GM12878 (cell line): ENCODE results near the gene KDM2A. TPM values are rescaled to one million over a fixed set of nuclear protein-coding genes. Genes with fewer than 3 reads are reported as not detected.

Source experiments
- ATAC-seq: fragments of 200-7000 bp; cut with Tn5 transposase; 3 replicates; pipeline ENCODE4 v1.9.1; 2020; ENCODE audit warnings: mild to moderate bottlenecking, moderate library complexity
- BruUV-seq: library from RNA; stranded (reverse); fragments of 400-500 nt; replicated peaks from 2 replicates; lab custom pipeline; 2021; lab: Mats Ljungman, UMichigan
- CTCF ChIA-PET: fragments of 300-600 bp; sonication (Branson Sonifier 250); formaldehyde crosslinking; extraction: SDS; loops from one replicate; lab custom pipeline; 2021; ENCODE audit warnings: inconsistent platforms; lab: Yijun Ruan, JAX
- POLR2A ChIA-PET: fragments of 350-600 bp; formaldehyde crosslinking; extraction: SDS; loops from one replicate; lab custom pipeline; 2021; ENCODE audit warnings: inconsistent platforms; lab: Charles Lee
- RAD21 ChIA-PET: fragments of 300-600 bp; sonication (Branson Sonifier 250); formaldehyde crosslinking; loops from one replicate; lab custom pipeline; 2023; ENCODE audit warnings: antibody characterized with exemption; ENCODE audit not compliant: unreplicated experiment; lab: Charles Lee
- SMC1A ChIA-PET: fragments of 300-600 bp; sonication (Branson Sonifier 250); formaldehyde crosslinking; loops from one replicate; lab custom pipeline; 2023; ENCODE audit not compliant: unreplicated experiment, uncharacterized antibody; lab: Charles Lee
- DNase-seq: peaks from one replicate; pipeline ENCODE4 v3.0.0-alpha.2; 2011; ENCODE audit warnings: low read depth, low spot score
- FAIRE-seq: peaks from 3 replicates; lab custom pipeline; 2011; peaks lifted over from hg19 to GRCh38; lab: Jason Lieb, UNC
- H2AFZ ChIP-seq: 2 replicates; pipeline ENCODE4 v1.6.0; 2011; ENCODE audit warnings: low read depth, low read length, control low read depth; ENCODE audit not compliant: control insufficient read depth
- H3K27ac ChIP-seq: 2 replicates; pipeline ENCODE4 v1.5.1; 2011; ENCODE audit warnings: control low read depth; ENCODE audit not compliant: control insufficient read depth, insufficient read depth
- H3K27me3 ChIP-seq, 2 experiments: replicated peaks in 1 of 2; 2 replicates each; pipeline versions ENCODE4 v1.6.0 to v1.6.1; 2011; ENCODE audit warnings: low read length in 1 of 2; ENCODE audit not compliant: control insufficient read depth in 2 of 2, insufficient read depth in 2 of 2
- H3K36me3 ChIP-seq, 2 experiments: 2 replicates each; pipeline ENCODE4 v1.5.1; 2011; ENCODE audit warnings: low read length in 1 of 2; ENCODE audit not compliant: control insufficient read depth in 2 of 2, insufficient read depth in 2 of 2
- H3K4me1 ChIP-seq: 2 replicates; pipeline ENCODE4 v1.6.1; 2011; ENCODE audit warnings: mild to moderate bottlenecking, low read length, moderate library complexity, mixed read lengths; ENCODE audit not compliant: control insufficient read depth, insufficient read depth
- H3K4me2 ChIP-seq: 2 replicates; pipeline ENCODE4 v1.6.0; 2011; ENCODE audit warnings: control low read depth; ENCODE audit not compliant: control insufficient read depth, insufficient read depth
- H3K4me3 ChIP-seq: fragments of 200-600 bp; sonication (generic); 2 replicates; pipeline ENCODE4 v1.5.1; 2016
- H3K79me2 ChIP-seq: 2 replicates; pipeline ENCODE4 v1.6.0; 2011; ENCODE audit warnings: low read length; ENCODE audit not compliant: control insufficient read depth, insufficient read depth
- H3K9ac ChIP-seq: 2 replicates; pipeline ENCODE4 v1.8.0; 2011; ENCODE audit warnings: low read length, control low read depth, mixed read lengths; ENCODE audit not compliant: control insufficient read depth, insufficient read depth
- H3K9me3 ChIP-seq: replicated peaks from 3 replicates; pipeline ENCODE4 v1.5.1; 2011; ENCODE audit warnings: mild to moderate bottlenecking, low read length; ENCODE audit not compliant: control insufficient read depth, insufficient read depth
- H4K20me1 ChIP-seq: 2 replicates; pipeline ENCODE4 v1.6.0; 2011; ENCODE audit not compliant: control insufficient read depth, insufficient read depth
- ASH2L ChIP-seq: fragments of 300-600, 200-600 bp; sonication (generic); IDR thresholded peaks from 2 replicates; pipeline ENCODE4 v1.6.1; 2017; ENCODE audit warnings: low read depth, mild to moderate bottlenecking, borderline replicate concordance
- CBFB ChIP-seq: IDR thresholded peaks from 2 replicates; pipeline ENCODE4 v1.6.1; 2016; ENCODE audit warnings: antibody characterized with exemption, low read depth
- EP300 ChIP-seq, 2 experiments: fragments of 150-350 bp in 1 of 2; IDR thresholded peaks; 2 replicates each; pipeline ENCODE4 v1.6.1; 2011 to 2012; ENCODE audit warnings: low read depth in 2 of 2, low read length in 2 of 2, borderline replicate concordance in 1 of 2, improper control_type of control experiment in 1 of 2, inconsistent platforms in 1 of 2; ENCODE audit not compliant: control insufficient read depth in 1 of 2
- ESRRA ChIP-seq: IDR thresholded peaks from 2 replicates; pipeline ENCODE4 v1.6.1; 2012; ENCODE audit warnings: mild to moderate bottlenecking, low read length, improper control_type of control experiment
- GATAD2B ChIP-seq: fragments of 450-650 bp; conservative IDR thresholded peaks from 2 replicates; pipeline ENCODE4 v1.6.1; 2017; ENCODE audit warnings: low read depth, mild to moderate bottlenecking, moderate library complexity
- HDGF ChIP-seq: fragments of 450-650 bp; IDR thresholded peaks from 2 replicates; pipeline ENCODE4 v1.6.1; 2016; ENCODE audit warnings: antibody characterized with exemption
- MEF2B ChIP-seq: fragments of 450-650 bp; IDR thresholded peaks from 2 replicates; pipeline ENCODE4 v1.6.1; 2018; ENCODE audit warnings: mild to moderate bottlenecking, moderate library complexity; ENCODE audit not compliant: partially characterized antibody, poor library complexity, severe bottlenecking
- NRF1 ChIP-seq: conservative IDR thresholded peaks from 2 replicates; pipeline ENCODE4 v1.6.1; 2011; ENCODE audit warnings: mild to moderate bottlenecking, low read depth, low read length, improper control_type of control experiment
- RAD51 ChIP-seq: fragments of 450-650 bp; IDR thresholded peaks from 2 replicates; pipeline ENCODE4 v1.6.1; 2016; ENCODE audit warnings: moderate library complexity, mild to moderate bottlenecking, inconsistent platforms
- RB1 ChIP-seq: fragments of 450-650 bp; formaldehyde crosslinking; IDR thresholded peaks from 2 replicates; pipeline ENCODE4 v1.6.1; 2017; ENCODE audit warnings: mild to moderate bottlenecking, borderline replicate concordance
- SPI1 ChIP-seq: IDR thresholded peaks from 2 replicates; pipeline ENCODE4 v1.6.1; 2011; ENCODE audit warnings: low read depth, mild to moderate bottlenecking, low read length, moderate library complexity, borderline replicate concordance; ENCODE audit not compliant: insufficient read depth
- SREBF1 ChIP-seq: IDR thresholded peaks from 2 replicates; pipeline ENCODE4 v1.6.1; 2012; ENCODE audit warnings: mild to moderate bottlenecking, low read length
- STAT1 ChIP-seq: fragments of 450-650 bp; conservative IDR thresholded peaks from 2 replicates; pipeline ENCODE4 v1.6.1; 2014; ENCODE audit warnings: antibody characterized with exemption, mild to moderate bottlenecking
- STAT3 ChIP-seq: IDR thresholded peaks from 2 replicates; pipeline ENCODE4 v1.6.1; 2011; ENCODE audit warnings: low read depth, low read length, improper control_type of control experiment
- TCF7 ChIP-seq: IDR thresholded peaks from 2 replicates; pipeline ENCODE4 v1.6.1; 2014; ENCODE audit warnings: antibody characterized with exemption, borderline replicate concordance
- YBX1 ChIP-seq: fragments of 450-650 bp; IDR thresholded peaks from 2 replicates; pipeline ENCODE4 v1.6.1; 2016; ENCODE audit warnings: antibody characterized with exemption
- ZNF207 ChIP-seq: fragments of 450-650 bp; IDR thresholded peaks from 2 replicates; pipeline ENCODE4 v1.6.1; 2014; ENCODE audit warnings: antibody characterized with exemption, mild to moderate bottlenecking, borderline replicate concordance
- WGBS: methylation state at CpG from one replicate; pipeline ENCODE4 v1.1.6; 2016; ENCODE audit warnings: low lambda C conversion rate; ENCODE audit not compliant: insufficient replicate concordance, insufficient coverage; ENCODE audit errors: missing lambda C conversion rate; 5-methylcytosine and 5-hydroxymethylcytosine counted together
- in situ Hi-C: fragments of 300-500 bp; cut with MboI; formaldehyde crosslinking; loops from 9 replicates; pipeline ENCODE4 v1.14.3; 2018; ENCODE audit warnings: mixed read lengths
- intact Hi-C: fragments of 100-400 bp; cut with micrococcal nuclease; formaldehyde crosslinking; loops from one replicate; pipeline ENCODE4 v1.14.2; 2022; ENCODE audit not compliant: unreplicated experiment
- polyA plus RNA-seq, 11 experiments: library from polyadenylated mRNA; depleted of rRNA in 4 of 11; unstranded in 6 of 11; stranded (reverse) in 5 of 11; fragments of >200 nt; fragmentation: Nextera tagmentation in 4 of 11; fragmentation: Illumina TruSeq in 1 of 11; extraction: Ambion mirVana in 4 of 11; extraction: Trizol in 1 of 11; gene quantifications; 1 replicate in 1 of 11; 2 replicates in 10 of 11; pipeline versions ENCODE4 v1.2.1 to v1.2.3, GENCODE V29; 2011 to 2016; ENCODE audit warnings: inconsistent platforms in 2 of 11, missing spikeins in 2 of 11, low read depth in 1 of 11
- total RNA-seq, 4 experiments: library from RNA; depleted of rRNA in 3 of 4; stranded (reverse); fragments of >200 nt in 3 of 4; fragmentation: Illumina TruSeq in 1 of 4; extraction: Trizol in 1 of 4; gene quantifications; 2 replicates each; pipeline versions ENCODE4 v1.2.1 to v1.2.3, GENCODE V29; 2013 to 2021
- TF ChIP-seq, protein P1 (sequence below): IDR thresholded peaks from 2 replicates; pipeline ENCODE4 v1.6.1; 2011; ENCODE audit warnings: borderline replicate concordance, low read depth, mild to moderate bottlenecking, moderate library complexity, mixed read lengths, low read length; ENCODE audit not compliant: insufficient read depth; ENCODE audit errors: extremely low read length
- TF ChIP-seq, protein P2 (sequence below): IDR thresholded peaks from 2 replicates; pipeline ENCODE4 v1.6.1; 2012; ENCODE audit warnings: improper control_type of control experiment, low read depth, low read length; ENCODE audit not compliant: insufficient replicate concordance

KDM2A gene
- total and polyA plus RNA-seq, 10 of the 15 experiments (the other 5 are each of a cell fraction or from before 2014, with no cell fraction given): 10.5 to 69.3 (median 41.6) TPM

DNA sequence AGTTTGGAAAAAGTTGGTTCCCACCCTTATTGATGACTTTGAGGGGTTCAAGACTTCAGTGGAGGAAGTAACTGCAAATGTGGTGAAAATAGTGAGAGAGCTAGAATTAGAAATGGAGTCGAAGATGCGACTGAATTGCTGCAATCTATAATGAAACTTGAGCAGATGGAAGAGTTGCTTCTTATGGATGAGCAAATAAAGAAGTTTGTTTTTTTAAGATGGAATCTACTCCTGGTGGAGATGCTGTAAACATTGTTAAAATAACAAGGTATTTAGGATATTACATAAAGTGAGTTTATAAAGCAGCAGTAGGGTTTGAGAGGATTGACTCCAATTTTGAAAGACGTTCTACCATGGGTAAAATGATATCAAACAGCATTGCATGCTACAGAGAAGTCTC is 83.0 kb downstream of the KDM2A start:
- Histone ChIP-seq H3K4me2 (no peak overlapping the region), H4K20me1 (no peaks in the 10 kb centered on the region), H3K4me3 (no peak overlapping the region), H3K4me1 (no peaks in the 10 kb centered on the region), H3K9ac (no peak overlapping the region), H3K36me3 (peaks cover 0 to 11% of the 10 kb centered on the region in 2 experiments; a peak in 2 of 4 replicates), H3K27me3 (no peaks in the 10 kb centered on the region), H3K79me2 (no peaks in the 10 kb centered on the region), H3K9me3 (no peaks in the 10 kb centered on the region), H3K27ac (no peak overlapping the region), H2AFZ (no peak overlapping the region)
- ChIA-PET POLR2A (interaction anchor here (0.7 kb wide), 1 partner anchor 19 kb away, joined by 3 read pairs; no protein-coding TSS in a partner anchor), SMC1A (interaction anchor here (0.6 kb wide), 1 partner anchor 10 kb away, joined by 3 read pairs; no protein-coding TSS in a partner anchor), RAD21 (interaction anchor here (1.4 kb wide), 1 partner anchor 8 kb away, joined by 3 read pairs; no protein-coding TSS in a partner anchor), CTCF (no interaction called here)
- in situ Hi-C loops: no loop called here
- intact Hi-C loops: no loop called here
- ATAC-seq (no peak), FAIRE-seq (no peak), DNase-seq (no peak)
- BruUV-seq: no TSS peak
- 82% methylated on average over 3 of the region's 3 CpGs for WGBS
- no peak for TF ChIP-seq SPI1
- no peak for TF ChIP-seq ZNF207
- TF ChIP-seq ASH2L: no peak
- no peak for TF ChIP-seq GATAD2B
- TF ChIP-seq SREBF1: no peak
- no peak for TF ChIP-seq RB1
- TF ChIP-seq STAT3: no peak
- TF ChIP-seq TCF7: no peak
- TF ChIP-seq HDGF: no peak
- TF ChIP-seq CBFB: no peak
- no peak for TF ChIP-seq STAT1
- no peak for TF ChIP-seq RAD51
- TF ChIP-seq ESRRA: no peak
- no peak for TF ChIP-seq MEF2B
- TF ChIP-seq, protein P1, sequence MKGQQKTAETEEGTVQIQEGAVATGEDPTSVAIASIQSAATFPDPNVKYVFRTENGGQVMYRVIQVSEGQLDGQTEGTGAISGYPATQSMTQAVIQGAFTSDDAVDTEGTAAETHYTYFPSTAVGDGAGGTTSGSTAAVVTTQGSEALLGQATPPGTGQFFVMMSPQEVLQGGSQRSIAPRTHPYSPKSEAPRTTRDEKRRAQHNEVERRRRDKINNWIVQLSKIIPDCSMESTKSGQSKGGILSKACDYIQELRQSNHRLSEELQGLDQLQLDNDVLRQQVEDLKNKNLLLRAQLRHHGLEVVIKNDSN: no peak
- no peak for TF ChIP-seq YBX1
- no peak for TF ChIP-seq EP300 (IDR thresholded peaks at IDR 0.05; ENCODE audit: borderline replicate concordance in 1 of 2, control insufficient read depth in 1 of 2, low read depth in 2 of 2, low read length in 2 of 2)
- TF ChIP-seq NRF1: no peak
- TF ChIP-seq, protein P2, sequence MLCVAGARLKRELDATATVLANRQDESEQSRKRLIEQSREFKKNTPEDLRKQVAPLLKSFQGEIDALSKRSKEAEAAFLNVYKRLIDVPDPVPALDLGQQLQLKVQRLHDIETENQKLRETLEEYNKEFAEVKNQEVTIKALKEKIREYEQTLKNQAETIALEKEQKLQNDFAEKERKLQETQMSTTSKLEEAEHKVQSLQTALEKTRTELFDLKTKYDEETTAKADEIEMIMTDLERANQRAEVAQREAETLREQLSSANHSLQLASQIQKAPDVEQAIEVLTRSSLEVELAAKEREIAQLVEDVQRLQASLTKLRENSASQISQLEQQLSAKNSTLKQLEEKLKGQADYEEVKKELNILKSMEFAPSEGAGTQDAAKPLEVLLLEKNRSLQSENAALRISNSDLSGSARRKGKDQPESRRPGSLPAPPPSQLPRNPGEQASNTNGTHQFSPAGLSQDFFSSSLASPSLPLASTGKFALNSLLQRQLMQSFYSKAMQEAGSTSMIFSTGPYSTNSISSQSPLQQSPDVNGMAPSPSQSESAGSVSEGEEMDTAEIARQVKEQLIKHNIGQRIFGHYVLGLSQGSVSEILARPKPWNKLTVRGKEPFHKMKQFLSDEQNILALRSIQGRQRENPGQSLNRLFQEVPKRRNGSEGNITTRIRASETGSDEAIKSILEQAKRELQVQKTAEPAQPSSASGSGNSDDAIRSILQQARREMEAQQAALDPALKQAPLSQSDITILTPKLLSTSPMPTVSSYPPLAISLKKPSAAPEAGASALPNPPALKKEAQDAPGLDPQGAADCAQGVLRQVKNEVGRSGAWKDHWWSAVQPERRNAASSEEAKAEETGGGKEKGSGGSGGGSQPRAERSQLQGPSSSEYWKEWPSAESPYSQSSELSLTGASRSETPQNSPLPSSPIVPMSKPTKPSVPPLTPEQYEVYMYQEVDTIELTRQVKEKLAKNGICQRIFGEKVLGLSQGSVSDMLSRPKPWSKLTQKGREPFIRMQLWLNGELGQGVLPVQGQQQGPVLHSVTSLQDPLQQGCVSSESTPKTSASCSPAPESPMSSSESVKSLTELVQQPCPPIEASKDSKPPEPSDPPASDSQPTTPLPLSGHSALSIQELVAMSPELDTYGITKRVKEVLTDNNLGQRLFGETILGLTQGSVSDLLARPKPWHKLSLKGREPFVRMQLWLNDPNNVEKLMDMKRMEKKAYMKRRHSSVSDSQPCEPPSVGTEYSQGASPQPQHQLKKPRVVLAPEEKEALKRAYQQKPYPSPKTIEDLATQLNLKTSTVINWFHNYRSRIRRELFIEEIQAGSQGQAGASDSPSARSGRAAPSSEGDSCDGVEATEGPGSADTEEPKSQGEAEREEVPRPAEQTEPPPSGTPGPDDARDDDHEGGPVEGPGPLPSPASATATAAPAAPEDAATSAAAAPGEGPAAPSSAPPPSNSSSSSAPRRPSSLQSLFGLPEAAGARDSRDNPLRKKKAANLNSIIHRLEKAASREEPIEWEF: no peak
